HepG2 (cell line): Measurements from ENCODE around the gene NRN1L. TPM values are rescaled to one million over a fixed set of nuclear protein-coding genes. Genes with fewer than 3 reads are reported as not detected.

Experiments
- ATF1 ChIP-seq: IDR thresholded peaks from 2 replicates; pipeline ENCODE4 v1.6.1; 2016; ENCODE audit warnings: mild to moderate bottlenecking, control low read depth
- DPF2 ChIP-seq: sonication (generic); formaldehyde crosslinking; IDR thresholded peaks from 2 replicates; pipeline ENCODE4 v1.4.0; 2020; ENCODE audit warnings: mild to moderate bottlenecking, low read depth, missing genetic modification reagents, borderline replicate concordance
- GPN1 ChIP-seq: sonication (generic); formaldehyde crosslinking; IDR thresholded peaks from 2 replicates; pipeline ENCODE4 v1.5.1; 2020; ENCODE audit warnings: missing genetic modification reagents, borderline replicate concordance
- IRX3 ChIP-seq: sonication (generic); formaldehyde crosslinking; IDR thresholded peaks from 2 replicates; pipeline ENCODE4 v1.8.1; 2023; ENCODE audit warnings: mild to moderate bottlenecking, low read depth, missing genetic modification reagents, borderline replicate concordance
- KLF16 ChIP-seq, 2 experiments: sonication (generic) in 1 of 2; formaldehyde crosslinking in 1 of 2; IDR thresholded peaks; 2 replicates each; pipeline versions ENCODE4 v1.6.1 to v1.8.0; 2016 to 2023; ENCODE audit warnings: missing genetic modification reagents in 2 of 2, missing compliant biosample characterization in 1 of 2
- LBX2 ChIP-seq: sonication (generic); formaldehyde crosslinking; IDR thresholded peaks from 2 replicates; pipeline ENCODE4 v1.5.0; 2020; ENCODE audit warnings: missing genetic modification reagents, mild to moderate bottlenecking, borderline replicate concordance
- NFE2L1 ChIP-seq: sonication (generic); formaldehyde crosslinking; IDR thresholded peaks from 2 replicates; pipeline ENCODE4 v1.4.0; 2020; ENCODE audit warnings: missing genetic modification reagents, mild to moderate bottlenecking, borderline replicate concordance
- NR1H2 ChIP-seq: sonication (generic); formaldehyde crosslinking; IDR thresholded peaks from 2 replicates; pipeline ENCODE4 v1.8.1; 2022; ENCODE audit warnings: low read depth, missing genetic modification reagents, borderline replicate concordance
- PBX3 ChIP-seq: sonication (generic); formaldehyde crosslinking; IDR thresholded peaks from 2 replicates; pipeline ENCODE4 v1.8.1; 2023; ENCODE audit warnings: missing genetic modification reagents, inconsistent platforms, borderline replicate concordance
- PRDM4 ChIP-seq: sonication (generic); formaldehyde crosslinking; IDR thresholded peaks from 2 replicates; pipeline ENCODE4 v1.9.0; 2021; ENCODE audit warnings: missing genetic modification reagents, borderline replicate concordance
- SIX1 ChIP-seq: sonication (generic); formaldehyde crosslinking; IDR thresholded peaks from 2 replicates; pipeline ENCODE4 v1.4.0; 2020; ENCODE audit warnings: missing genetic modification reagents, borderline replicate concordance
- SYNCRIP ChIP-seq: fragments of 200-400 bp; formaldehyde crosslinking; IDR thresholded peaks from 2 replicates; pipeline ENCODE4 v1.6.1; 2018; ENCODE audit warnings: mild to moderate bottlenecking, low read depth, low read length; ENCODE audit not compliant: insufficient read depth
- WIZ ChIP-seq: sonication (generic); formaldehyde crosslinking; IDR thresholded peaks from 2 replicates; pipeline ENCODE4 v1.5.1; 2020; ENCODE audit warnings: mild to moderate bottlenecking, missing genetic modification reagents
- XRCC5 ChIP-seq: fragments of 200-400 bp; formaldehyde crosslinking; optimal IDR thresholded peaks from 2 replicates; pipeline ENCODE3; 2017; ENCODE audit warnings: mild to moderate bottlenecking, low read length
- ZFAT ChIP-seq: sonication (generic); formaldehyde crosslinking; conservative IDR thresholded peaks from 2 replicates; pipeline ENCODE4 v1.8.1; 2023; ENCODE audit warnings: missing genetic modification reagents, inconsistent platforms
- ZNF501 ChIP-seq: sonication (generic); formaldehyde crosslinking; IDR thresholded peaks from 2 replicates; pipeline ENCODE4 v1.5.1; 2020; ENCODE audit warnings: mild to moderate bottlenecking, moderate library complexity, missing genetic modification reagents
- ZNF562 ChIP-seq: sonication (generic); formaldehyde crosslinking; IDR thresholded peaks from 2 replicates; pipeline ENCODE4 v1.8.0; 2022; ENCODE audit warnings: missing genetic modification reagents, borderline replicate concordance
- ZNF776 ChIP-seq: sonication (generic); formaldehyde crosslinking; IDR thresholded peaks from 2 replicates; pipeline ENCODE4 v1.4.0; 2020; ENCODE audit warnings: mild to moderate bottlenecking, missing genetic modification reagents
- polyA plus RNA-seq, 8 experiments: library from polyadenylated mRNA; depleted of rRNA in 3 of 8; stranded (reverse) in 7 of 8; unstranded in 1 of 8; fragments of >200 nt; fragmentation: Illumina TruSeq in 4 of 8; extraction: Trizol in 4 of 8; gene quantifications; 2 replicates each; pipeline versions ENCODE4 v1.2.1 to v1.2.3, GENCODE V29; 2011 to 2016; ENCODE audit warnings: low read depth in 4 of 8, missing spikeins in 1 of 8, mixed read lengths in 1 of 8; ENCODE audit not compliant: insufficient read depth in 1 of 8
- total RNA-seq, 5 experiments: library from RNA; depleted of rRNA; stranded (reverse); fragments of >200 nt; fragmentation: Illumina TruSeq; extraction: Trizol; gene quantifications; 2 replicates each; pipeline ENCODE4 v1.2.3, GENCODE V29; 2016; ENCODE audit warnings: low read depth in 1 of 5
- TF ChIP-seq, protein P1 (sequence below): sonication (generic); formaldehyde crosslinking; IDR thresholded peaks from 2 replicates; pipeline ENCODE4 v1.4.0; 2020; ENCODE audit warnings: missing genetic modification reagents, mild to moderate bottlenecking, borderline replicate concordance
- TF ChIP-seq, protein P2 (sequence below): sonication (generic); formaldehyde crosslinking; IDR thresholded peaks from 2 replicates; pipeline ENCODE4 v1.5.1; 2020; ENCODE audit warnings: mild to moderate bottlenecking, missing genetic modification reagents, borderline replicate concordance

NRN1L gene
- total and polyA plus RNA-seq, 2 of the 13 experiments (the other 11 are each of a cell fraction or from before 2014, with no cell fraction given), result 0.53 to 1.2 TPM

- TF ChIP-seq LBX2 (CRISPR knock-in tag) (no peak), ZNF776 (CRISPR knock-in tag) (no peak), SIX1 (CRISPR knock-in tag) (no peak), ATF1 (CRISPR knock-in tag) (no peak), KLF16 (CRISPR knock-in tag; IDR thresholded peaks at IDR 0.05) (peak in 1 of 2 experiments; percentile 36; a peak in 2 of 4 replicates), PBX3 (CRISPR knock-in tag) (no peak), ZNF562 (CRISPR knock-in tag) (no peak), NFE2L1 (CRISPR knock-in tag) (no peak), PRDM4 (no peak), ZNF501 (CRISPR knock-in tag) (0 out of 2 replicates have a peak, but pooled peaks have one; percentile 10), GPN1 (CRISPR knock-in tag) (no peak), ZFAT (0 out of 2 replicates have a peak, but pooled peaks have one; percentile 7), IRX3 (CRISPR knock-in tag) (no peak), WIZ (CRISPR knock-in tag) (no peak), DPF2 (CRISPR knock-in tag) (no peak), NR1H2 (CRISPR knock-in tag) (no peak), XRCC5 (no peak), SYNCRIP (no peak)
- TF ChIP-seq, protein P1, sequence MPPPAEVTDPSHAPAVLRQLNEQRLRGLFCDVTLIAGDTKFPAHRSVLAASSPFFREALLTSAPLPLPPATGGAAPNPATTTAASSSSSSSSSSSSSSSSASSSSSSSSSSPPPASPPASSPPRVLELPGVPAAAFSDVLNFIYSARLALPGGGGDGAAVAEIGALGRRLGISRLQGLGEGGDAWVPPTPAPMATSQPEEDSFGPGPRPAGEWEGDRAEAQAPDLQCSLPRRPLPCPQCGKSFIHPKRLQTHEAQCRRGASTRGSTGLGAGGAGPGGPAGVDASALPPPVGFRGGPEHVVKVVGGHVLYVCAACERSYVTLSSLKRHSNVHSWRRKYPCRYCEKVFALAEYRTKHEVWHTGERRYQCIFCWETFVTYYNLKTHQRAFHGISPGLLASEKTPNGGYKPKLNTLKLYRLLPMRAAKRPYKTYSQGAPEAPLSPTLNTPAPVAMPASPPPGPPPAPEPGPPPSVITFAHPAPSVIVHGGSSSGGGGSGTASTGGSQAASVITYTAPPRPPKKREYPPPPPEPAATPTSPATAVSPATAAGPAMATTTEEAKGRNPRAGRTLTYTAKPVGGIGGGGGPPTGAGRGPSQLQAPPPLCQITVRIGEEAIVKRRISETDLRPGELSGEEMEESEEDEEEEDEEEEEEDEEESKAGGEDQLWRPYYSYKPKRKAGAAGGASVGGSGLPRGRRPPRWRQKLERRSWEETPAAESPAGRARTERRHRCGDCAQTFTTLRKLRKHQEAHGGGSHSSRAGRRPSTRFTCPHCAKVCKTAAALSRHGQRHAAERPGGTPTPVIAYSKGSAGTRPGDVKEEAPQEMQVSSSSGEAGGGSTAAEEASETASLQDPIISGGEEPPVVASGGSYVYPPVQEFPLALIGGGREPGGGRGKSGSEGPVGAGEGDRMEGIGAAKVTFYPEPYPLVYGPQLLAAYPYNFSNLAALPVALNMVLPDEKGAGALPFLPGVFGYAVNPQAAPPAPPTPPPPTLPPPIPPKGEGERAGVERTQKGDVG (CRISPR knock-in tag), result 0 out of 2 replicates have a peak, but pooled peaks have one; percentile 7
- TF ChIP-seq, protein P2, sequence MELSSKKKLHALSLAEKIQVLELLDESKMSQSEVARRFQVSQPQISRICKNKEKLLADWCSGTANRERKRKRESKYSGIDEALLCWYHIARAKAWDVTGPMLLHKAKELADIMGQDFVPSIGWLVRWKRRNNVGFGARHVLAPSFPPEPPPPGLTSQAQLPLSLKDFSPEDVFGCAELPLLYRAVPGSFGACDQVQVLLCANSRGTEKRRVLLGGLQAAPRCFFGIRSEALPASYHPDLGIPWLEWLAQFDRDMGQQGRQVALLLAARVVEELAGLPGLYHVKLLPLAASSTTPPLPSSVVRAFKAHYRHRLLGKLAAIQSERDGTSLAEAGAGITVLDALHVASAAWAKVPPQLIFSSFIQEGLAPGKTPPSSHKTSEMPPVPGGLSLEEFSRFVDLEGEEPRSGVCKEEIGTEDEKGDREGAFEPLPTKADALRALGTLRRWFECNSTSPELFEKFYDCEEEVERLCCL (CRISPR knock-in tag), result no peak
Measured at GRCh38 chr16:67893743-67894399, 9.2 kb downstream of the NRN1L start (continued).
